NOMO-1 treated with DMSO at 0.1 percent for 48 hours (cell line): ENCODE measurements around the gene PITRM1.
"Not testable (repeated sequence)": the region's sequence is repeated elsewhere in the genome, so short reads cannot be mapped to it uniquely, and the experiment has no call there.

Experiments
- DNase-seq: peaks from one replicate; lab custom pipeline; 2025; ENCODE audit not compliant: unreplicated experiment; lab: John Stamatoyannopoulos, UW

The PITRM1 gene

DNA sequence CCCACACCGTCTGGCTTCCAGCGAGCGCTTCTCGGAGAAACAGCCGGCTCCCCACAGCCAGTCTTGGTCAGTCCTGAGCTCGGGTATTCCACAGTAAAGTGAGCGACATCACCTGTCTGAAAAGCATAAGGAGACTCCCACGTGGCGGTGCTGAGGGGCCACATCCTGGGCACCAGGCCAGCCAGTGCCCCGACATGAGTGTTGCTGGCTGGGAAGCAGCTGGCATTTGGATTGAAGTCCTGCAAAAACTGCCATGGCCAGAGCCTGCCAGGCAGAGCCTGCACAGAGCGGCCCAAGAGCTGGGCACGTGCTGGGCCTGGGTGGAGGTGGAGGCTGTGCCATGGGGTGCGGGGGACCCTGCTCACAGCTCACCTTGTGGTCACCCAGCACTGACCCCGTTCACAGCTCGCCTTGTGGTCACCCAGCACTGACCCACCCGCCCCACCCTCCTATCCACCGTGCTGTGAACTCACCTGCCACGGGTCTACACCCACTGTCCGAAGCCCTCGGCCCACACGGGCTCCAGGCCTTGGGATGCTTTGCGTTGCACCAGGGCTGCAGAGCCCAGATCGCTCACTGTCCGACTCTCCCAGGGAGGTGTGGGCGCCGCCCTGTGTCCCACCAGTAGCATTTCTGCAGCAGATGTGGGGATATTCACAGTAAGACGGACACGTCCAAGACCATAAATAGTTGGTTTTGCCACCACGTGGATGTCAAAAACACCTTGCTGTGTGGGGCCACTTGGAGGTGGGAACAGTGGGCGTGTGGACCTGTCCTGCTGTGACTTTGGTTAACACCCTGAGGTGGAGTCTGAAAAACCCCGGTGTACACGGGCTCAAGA, 48.8 kb downstream of the PITRM1 start:
- no peak for DNase-seq

DNA sequence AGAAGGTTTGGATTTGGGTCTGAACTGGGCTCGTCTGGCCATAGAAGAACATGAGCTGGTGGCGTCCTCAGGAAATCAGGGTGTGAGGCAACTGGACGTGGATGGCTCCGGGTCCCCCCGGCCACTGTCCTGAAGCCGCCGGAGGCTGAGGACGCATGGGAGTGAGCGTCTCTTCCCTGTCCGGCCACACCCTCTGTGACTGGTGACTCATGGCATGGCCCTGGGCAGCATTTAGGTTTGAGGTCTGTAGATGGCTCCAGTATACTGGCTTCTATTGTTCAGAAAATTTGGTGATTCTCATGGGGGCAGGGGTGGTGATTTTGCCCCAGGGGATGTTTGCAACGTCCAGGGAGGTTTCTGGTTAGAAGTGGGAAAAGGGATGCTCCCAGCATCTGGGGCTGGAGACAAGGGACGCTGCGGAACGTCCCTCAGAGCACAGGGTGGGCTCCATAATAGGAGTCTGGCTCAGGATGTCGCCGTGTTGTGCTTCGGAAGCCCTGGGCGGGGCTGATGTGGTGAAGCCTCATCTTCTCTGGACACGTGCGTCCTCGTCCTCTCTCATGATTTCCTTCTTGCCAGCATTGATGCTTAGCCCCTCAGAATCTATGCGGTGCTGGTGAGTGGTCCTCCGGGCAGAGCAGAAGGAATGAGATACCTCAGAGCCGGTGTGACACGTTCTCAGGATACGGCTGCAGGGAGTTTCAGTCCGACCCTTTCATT, 49.9 kb downstream of the PITRM1 start:
- no peak for DNase-seq

DNA sequence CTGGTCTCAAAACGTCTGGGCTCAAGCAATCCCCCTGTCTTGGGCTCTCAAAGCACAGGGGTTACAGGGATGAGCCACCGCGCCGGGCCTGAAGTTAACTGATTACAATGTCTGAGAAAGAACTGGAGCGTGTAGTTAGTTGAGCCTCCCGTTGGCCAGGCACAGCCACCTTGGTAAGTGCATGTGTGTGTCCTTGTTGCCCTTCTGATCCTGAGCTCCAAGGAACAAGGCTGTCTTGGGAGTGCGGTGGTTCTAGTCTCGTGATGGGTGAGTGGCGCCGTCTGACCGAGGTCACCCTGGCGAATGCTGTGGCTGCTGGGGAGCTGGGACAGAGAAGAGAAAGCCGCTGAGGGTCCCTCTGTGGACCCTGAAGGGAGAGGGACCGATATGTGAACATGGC, 50.5 kb downstream of the PITRM1 start:
- no peak for DNase-seq

DNA sequence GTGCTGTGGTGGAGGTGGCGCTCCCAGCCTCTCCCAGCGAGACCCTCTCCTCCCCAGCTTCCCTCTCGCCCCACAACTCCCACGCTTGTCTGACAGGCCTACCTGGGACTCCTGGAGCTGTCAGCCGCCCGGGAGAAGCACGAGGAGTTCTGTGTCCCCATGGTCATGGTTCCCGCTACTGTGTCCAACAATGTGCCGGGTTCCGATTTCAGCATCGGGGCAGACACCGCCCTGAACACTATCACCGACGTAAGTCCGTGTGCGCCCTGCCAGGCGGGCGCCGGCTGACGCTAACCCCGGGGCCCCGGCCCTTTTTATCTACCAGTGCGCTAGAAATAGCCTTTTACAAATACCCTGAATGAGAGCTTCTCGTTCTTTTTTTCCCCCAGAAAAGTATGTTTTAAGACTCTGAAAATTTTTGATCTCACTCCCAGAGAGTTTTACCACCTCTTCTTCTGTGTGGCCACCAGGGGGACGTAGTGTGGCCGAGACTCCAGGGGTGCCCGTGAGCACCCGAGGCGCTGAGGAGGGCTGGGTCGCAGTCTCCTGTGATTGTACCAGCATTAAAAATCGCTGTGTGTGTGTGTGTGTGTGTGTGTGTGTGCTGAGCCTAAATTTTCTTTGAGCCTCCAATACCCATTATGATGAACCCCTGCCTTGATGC, 52.7 kb downstream of the PITRM1 start:
- no peak for DNase-seq

DNA sequence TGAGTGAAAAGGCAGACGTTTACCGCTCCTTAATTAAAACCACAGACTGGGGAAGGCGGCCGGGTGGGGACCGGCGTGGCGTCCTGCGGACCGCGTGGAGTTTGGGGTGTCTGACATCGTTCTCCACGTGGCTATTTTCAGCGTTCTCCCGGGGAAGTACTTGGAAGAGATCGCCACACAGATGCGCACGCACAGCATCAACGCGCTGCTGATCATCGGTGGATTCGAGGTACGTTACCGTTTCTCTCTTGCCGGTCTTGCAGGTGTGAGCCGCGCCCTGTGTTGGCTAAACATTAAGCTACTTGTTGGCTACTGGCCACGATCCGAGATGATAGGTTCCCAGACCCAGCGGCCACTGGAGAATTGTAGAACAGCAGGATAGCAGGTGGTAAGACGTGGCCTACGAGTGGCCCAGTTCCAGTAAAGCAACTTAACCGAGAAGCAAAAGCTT, 53.9 kb downstream of the PITRM1 start:
- no peak for DNase-seq

DNA sequence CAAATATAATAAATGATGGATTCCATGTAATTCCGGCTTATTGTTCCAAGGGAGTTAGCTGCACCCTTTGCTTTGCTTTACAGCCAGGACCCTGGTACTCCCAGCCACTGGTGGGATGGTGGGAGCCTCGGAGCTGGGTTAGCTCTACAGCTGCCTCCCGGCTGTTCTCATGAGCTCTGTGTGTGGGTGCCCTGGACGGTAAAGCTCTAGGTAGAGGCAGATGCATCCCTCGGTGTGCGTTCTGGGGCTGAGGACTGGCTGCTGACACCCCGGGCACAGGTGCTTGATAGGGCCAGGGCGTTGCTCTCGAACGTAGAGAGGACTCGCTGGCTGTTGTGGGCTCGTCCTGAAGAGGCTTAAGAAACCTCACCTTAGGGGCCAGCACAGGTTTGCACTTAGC, 55.1 kb downstream of the PITRM1 start:
- no peak for DNase-seq

DNA sequence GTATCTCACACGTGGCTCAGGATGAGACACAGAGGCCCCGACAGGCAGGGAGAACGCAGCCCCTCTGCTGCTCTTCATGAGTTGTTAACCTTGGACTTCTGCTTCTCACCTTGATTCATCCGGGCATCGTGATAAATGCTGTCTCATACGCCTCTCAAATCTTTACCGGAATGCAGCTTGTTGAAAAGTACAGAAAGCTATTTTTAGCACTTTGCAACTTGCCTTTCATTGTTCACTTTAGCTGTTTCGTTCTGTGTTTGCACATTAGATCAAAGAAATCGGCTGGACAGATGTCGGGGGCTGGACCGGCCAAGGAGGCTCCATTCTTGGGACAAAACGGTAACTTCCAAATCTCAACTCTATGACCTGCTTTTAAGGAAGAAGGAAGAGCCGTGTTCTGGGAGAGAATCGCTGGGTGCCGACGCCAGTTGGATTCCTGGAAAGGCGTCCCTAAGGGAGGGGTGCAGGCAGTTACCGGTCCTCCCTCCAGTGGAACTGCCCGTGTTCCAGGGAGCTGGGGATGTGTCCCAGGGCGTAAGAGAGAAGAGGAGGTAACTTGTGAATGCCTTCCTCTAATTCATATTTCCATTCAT, 56.0 kb downstream of the PITRM1 start:
- DNase-seq, result no peak

DNA sequence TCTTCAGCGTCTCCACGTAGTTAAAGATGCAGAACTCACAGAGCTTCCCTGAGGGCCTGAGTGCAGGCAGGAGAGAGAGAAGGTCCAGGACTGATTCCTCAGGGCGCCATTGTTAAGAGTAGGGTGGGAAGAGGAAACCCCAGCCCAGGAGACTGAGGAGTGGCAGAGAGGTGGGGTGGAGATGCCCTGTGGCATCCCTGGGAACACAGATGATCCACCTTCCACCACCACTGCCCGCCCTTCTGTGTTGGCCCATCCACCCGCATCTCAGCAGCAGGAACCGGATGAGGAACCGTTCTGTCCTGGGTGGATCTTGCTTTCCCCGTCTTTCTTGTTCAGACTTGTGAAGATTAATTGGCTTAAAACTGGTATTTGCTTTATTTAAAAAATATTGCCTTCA, 56.9 kb downstream of the PITRM1 start:
- DNase-seq, result no peak

DNA sequence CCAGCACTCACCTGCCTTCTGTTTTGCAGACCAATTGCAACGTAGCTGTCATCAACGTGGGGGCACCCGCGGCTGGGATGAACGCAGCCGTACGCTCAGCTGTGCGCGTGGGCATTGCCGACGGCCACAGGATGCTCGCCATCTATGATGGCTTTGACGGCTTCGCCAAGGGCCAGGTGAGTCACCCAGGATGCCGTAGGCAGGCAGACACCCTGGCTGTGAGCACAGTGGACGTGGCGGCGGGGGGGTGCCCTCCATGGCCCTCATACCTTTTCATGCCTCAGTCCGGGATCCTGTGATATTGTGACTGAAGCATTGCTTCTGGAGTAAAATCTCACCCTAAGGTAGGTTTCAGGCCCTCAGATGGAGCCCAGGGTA, 59.2 kb downstream of the PITRM1 start:
- DNase-seq, result no peak

DNA sequence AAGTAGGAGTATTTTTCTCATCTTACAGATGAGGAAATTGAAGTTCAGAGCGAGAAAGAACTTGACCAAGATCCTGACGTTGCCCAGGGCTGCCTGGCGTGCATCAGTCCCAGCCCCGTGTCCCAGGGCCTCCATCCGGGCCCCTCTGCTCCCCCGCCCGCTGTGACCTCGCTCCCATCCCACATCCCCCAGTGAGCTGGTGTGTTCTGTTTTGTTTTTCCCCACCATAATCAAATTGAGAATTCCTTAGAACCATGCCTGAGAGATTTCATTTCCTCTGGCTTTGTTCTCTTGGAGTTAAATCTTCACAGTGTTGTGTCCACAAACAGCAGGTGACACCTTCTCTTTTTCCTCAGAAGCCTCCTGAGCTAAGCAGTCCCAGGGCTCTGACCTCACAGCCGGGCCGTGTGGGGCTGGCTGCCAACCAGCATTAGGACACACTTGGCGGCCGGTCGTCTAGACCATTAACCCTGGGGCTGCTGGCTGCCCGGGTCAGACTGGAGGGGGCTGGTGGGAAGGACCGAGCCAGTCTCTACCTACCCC, 60.9 kb downstream of the PITRM1 start:
- DNase-seq, result no peak

DNA sequence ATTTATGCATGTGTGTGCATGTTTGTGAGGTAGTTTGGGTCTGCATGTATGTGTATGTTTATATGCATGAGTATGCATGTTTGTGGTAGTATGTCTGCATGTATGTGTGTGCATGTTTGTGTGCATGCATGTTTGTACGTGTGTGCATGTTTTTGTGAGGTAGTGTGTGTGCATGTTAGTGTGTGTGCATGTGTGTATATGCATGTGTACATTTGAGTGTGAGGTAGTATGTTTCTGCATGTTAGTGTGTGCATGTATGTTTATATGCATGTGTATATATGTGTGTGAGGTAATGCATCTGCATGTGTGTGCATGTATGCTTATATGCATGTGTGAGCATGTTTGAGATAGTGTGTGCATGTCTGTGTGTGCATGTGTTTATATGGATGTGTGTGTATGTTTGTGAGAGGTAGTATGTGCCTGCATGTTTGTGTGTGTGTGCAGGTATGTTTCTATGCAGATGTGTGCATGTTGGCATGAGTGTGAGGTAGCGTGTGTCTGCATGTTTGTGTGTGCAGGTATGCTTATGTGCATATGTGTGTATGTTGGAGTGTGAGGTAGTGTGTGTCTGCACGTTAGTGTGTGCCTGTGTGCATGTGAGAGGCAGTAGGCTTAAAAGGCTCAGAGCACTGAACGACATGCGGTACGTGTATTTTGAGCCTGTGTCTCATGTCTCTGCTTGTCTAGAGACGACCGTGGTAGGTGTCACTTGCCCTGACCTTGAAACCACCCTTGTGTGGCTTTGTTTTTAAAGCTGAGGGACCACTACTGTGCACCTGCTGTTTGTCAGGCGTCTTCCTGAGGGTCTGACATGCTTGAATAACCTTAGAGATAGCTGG, 61.6 kb downstream of the PITRM1 start:
- DNase-seq, result no peak

DNA sequence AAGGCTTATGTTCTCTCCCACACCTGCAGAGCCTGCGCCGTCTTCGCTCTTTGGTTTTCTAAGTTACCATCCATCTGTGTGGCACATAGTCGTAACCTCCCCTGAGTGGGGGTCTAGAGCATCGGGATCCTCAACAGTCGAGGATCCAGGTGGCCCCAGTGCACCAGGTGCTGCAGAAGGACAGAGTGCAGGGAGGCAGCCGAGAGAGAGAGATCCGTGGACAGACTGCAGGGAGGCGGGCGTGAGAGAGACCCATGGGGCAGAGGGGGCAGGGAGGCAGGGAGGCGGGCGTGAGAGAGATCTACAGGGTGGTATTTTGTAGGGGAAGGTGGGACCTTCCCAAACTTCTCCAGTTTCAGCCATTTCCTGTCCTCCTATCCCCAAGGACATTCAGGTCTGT, 62.9 kb downstream of the PITRM1 start:
- DNase-seq, result no peak

DNA sequence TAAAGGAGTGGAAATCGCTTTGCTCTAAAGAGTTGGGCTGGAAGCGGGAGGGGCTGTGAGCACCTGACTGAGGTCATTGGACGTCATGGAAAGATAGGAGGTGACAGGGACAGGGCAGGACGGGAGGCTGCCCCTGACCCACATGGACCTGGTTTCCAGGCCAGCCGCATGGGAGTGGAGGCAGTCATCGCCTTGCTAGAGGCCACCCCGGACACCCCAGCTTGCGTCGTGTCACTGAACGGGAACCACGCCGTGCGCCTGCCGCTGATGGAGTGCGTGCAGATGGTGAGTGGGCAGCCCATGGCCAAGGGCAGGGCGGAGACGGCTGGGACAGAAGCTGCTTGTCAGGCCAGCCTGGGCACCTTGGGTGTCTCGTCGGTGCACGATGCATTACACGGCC, 63.4 kb downstream of the PITRM1 start:
- DNase-seq, result no peak

DNA sequence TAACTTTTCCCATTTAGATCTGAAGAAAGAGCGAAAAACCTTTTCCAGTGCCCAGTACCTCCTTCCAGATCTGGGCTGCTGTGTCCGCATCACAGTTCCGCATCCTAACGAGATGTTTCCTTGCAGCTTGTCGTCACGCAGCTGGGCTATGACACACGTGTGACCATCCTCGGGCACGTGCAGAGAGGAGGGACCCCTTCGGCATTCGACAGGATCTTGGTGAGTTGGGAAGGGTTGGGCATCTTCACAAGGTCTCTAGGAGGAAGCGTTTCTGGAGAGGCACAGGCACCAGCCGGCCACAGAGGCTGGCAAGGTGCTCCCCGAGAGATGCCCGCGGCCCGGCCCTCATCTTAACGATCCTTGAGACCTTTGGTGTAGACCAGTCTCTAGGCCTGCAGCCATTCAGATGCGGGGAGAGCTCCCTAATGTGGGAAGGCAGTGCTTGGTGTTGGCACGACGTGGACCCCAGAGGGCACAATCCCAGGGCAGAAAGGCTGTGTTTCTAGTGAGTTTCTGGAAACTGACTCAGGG, 63.9 kb downstream of the PITRM1 start:
- no peak for DNase-seq

DNA sequence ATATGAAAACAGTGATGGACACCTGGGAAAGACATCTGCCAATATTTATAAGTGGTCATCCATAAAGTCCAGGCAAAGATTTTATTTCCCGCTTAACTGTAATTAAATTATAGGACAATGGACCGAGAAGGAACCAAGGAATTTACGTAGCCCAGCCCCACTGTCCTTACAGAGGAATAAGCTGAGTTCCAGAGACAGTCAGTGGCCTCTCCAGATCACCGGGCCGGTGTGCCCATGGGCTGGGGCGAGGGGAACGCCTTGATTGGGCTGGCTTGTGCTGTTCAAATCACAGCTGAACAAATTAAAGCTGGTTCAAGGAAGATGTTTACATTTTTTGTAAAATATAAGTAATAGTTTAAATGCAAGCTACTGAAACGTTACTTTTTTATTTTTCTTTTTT, 64.5 kb downstream of the PITRM1 start:
- no peak for DNase-seq

DNA sequence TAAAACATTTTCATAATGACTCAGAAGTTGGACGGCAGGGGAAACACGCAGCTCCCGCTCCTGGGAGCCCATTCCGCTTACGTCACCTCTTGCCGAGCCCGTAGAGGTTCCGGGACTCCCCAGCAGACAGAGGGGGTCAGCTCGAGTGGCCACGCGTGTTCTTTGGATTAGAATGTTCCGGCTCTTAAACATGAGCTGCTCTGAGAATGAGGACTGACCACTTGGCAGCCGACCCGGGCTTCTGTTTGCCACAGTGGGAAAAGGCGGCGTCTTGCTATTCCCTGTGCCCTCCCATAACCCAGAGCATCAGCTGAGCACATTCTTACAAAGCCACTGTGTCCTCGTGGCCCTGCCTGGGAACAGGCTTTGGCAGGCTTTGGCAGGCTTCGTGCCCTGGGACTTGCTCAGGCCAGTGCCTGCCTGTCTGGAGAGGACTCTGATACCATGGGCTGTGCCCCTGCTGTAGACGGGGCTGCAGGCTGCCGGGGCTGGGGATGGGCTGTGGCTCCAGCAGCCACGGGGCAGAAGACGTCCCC, 65.1 kb downstream of the PITRM1 start:
- no peak for DNase-seq

DNA sequence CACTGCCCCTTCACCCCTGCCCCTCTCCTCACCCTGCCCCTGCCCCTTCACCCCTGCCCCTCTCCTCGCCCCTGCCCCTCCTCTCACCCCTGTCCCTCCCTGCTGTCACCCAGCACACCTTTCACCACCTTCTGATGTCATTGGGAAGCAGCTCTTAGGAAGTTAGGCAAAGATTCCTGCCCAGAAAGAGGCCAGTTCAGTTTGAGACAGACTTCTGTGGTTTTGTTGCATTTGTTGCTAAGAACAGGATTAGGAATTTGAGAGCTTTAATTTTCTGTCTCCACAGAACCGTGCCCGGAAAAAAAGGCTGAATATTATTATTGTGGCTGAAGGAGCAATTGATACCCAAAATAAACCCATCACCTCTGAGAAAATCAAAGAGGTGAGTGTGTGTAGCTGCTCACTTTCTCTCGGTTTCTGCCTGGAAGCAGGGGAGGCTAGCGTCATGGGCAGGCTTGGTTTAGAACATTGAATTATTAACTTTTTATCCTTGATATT, 65.6 kb downstream of the PITRM1 start:
- DNase-seq, result no peak

DNA sequence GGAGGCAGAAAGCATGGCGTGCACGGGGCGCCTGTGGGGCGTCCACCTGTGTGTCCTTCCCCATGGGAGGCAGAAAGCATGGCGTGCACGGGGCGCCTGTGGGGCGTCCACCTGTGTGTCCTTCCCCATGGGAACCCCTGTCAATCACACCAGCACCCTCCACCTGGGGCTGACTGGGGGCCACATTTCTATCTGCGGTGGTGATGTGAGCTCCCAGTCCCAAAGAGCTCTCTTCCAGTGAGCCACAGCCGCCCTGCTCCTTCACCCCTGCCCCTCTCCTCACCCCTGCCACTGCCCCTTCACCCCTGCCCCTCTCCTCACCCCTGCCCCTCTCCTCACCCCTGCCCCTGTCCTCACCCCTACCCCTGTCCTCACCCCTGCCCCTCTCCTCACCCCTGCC, 66.3 kb downstream of the PITRM1 start:
- DNase-seq, result not testable (repeated sequence)

DNA sequence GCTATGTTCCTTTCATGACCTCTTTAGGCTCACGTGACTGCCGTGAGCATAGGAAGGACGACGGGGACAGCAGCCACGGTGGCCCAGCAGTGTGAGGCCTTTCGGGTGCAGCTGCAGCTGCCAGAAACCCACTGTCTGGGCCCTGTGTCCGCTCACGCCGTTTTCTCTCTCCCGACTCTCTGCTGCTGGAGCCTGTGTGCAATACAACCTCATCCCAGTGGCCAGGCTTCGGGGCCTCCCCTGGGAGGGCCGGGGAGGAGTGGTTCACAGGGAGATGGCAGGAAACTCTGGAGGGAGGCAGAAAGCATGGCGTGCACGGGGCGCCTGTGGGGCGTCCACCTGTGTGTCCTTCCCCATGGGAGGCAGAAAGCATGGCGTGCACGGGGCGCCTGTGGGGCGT, 66.7 kb downstream of the PITRM1 start:
- no peak for DNase-seq

DNA sequence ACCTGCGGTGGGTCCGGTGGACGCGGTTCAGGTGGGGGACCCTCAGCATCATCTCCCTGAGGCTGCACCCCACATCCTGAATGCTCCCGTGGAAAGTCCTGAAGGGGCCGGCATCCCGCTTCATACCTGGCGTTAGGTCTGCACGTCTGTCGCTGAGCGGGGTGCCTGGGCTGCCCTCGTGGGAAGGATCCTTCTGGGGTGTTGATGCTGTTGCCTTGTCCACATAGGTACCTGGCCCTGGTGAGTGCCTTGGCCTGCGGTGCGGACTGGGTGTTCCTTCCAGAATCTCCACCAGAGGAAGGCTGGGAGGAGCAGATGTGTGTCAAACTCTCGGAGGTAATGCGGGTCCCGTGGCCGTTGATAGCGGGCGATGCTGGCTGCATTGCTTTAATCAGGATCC, 67.4 kb downstream of the PITRM1 start:
- DNase-seq, result no peak
